Trophoblast cell (in vitro differentiated cells and primary cell): ENCODE measurements around the gene ZC3H11A.
A peak's percentile ranks its signal among the peaks of the same experiment; 100 is the strongest.

Experiments
- DNase-seq, 2 donors: peaks; one replicate each; pipeline ENCODE4 v3.0.0-alpha.2; 2016
- H2AFZ ChIP-seq: 2 replicates; pipeline ENCODE4 v1.6.1; 2013; ENCODE audit warnings: low read length, moderate library complexity, mild to moderate bottlenecking; ENCODE audit not compliant: insufficient read depth, poor library complexity
- H2AK5ac ChIP-seq: 2 replicates; pipeline ENCODE4 v1.6.1; 2013; ENCODE audit warnings: mild to moderate bottlenecking, low read length
- H2BK120ac ChIP-seq: 2 replicates; pipeline ENCODE4 v1.6.1; 2013; ENCODE audit warnings: low read length, mild to moderate bottlenecking, moderate library complexity; ENCODE audit not compliant: insufficient read depth, poor library complexity
- H2BK12ac ChIP-seq: 2 replicates; pipeline ENCODE4 v1.6.1; 2013; ENCODE audit warnings: mild to moderate bottlenecking, low read length, moderate library complexity
- H2BK5ac ChIP-seq: 2 replicates; pipeline ENCODE4 v1.6.1; 2013; ENCODE audit warnings: low read length, low read depth, moderate library complexity, mild to moderate bottlenecking; ENCODE audit not compliant: poor library complexity
- H3K14ac ChIP-seq: 2 replicates; pipeline ENCODE4 v1.6.1; 2013; ENCODE audit warnings: mild to moderate bottlenecking, low read length
- H3K18ac ChIP-seq: 2 replicates; pipeline ENCODE4 v1.6.1; 2013; ENCODE audit warnings: mild to moderate bottlenecking, low read length
- H3K23ac ChIP-seq: 2 replicates; pipeline ENCODE4 v1.6.1; 2013; ENCODE audit warnings: low read length
- H3K27ac ChIP-seq: 2 replicates; pipeline ENCODE4 v1.5.1; 2013; ENCODE audit warnings: low read depth, mild to moderate bottlenecking, inconsistent platforms, low read length, moderate library complexity
- H3K27me3 ChIP-seq: 2 replicates; pipeline ENCODE4 v1.6.1; 2013; ENCODE audit warnings: inconsistent platforms, mild to moderate bottlenecking, low read length, moderate library complexity; ENCODE audit not compliant: insufficient read depth
- H3K36me3 ChIP-seq, 2 experiments: 1 replicate in 1 of 2; 2 replicates in 1 of 2; pipeline ENCODE4 v1.6.1; 2013; ENCODE audit warnings: low read length in 2 of 2, mild to moderate bottlenecking in 2 of 2, moderate library complexity in 1 of 2; ENCODE audit not compliant: insufficient read depth in 2 of 2, control insufficient read depth in 1 of 2
- H3K4ac ChIP-seq: 2 replicates; pipeline ENCODE4 v1.6.1; 2013; ENCODE audit warnings: low read depth, mild to moderate bottlenecking, low read length, moderate library complexity
- H3K4me1 ChIP-seq, 2 experiments: 1 replicate in 1 of 2; 2 replicates in 1 of 2; pipeline ENCODE4 v1.6.1; 2013; ENCODE audit warnings: low read length in 2 of 2, mild to moderate bottlenecking in 2 of 2, moderate library complexity in 1 of 2; ENCODE audit not compliant: insufficient read depth in 2 of 2, control insufficient read depth in 1 of 2
- H3K4me2 ChIP-seq: 2 replicates; pipeline ENCODE4 v1.6.1; 2013; ENCODE audit warnings: inconsistent platforms, mild to moderate bottlenecking, low read length, moderate library complexity
- H3K4me3 ChIP-seq: 2 replicates; pipeline ENCODE4 v1.5.1; 2013; ENCODE audit warnings: mild to moderate bottlenecking, low read depth, low read length, inconsistent platforms
- H3K79me1 ChIP-seq: one replicate; pipeline ENCODE4 v1.6.1; 2013; ENCODE audit warnings: low read length
- H3K79me2 ChIP-seq: 2 replicates; pipeline ENCODE4 v1.6.1; 2013; ENCODE audit warnings: low read length, mild to moderate bottlenecking; ENCODE audit not compliant: control insufficient read depth, insufficient read depth, poor library complexity
- H3K9ac ChIP-seq: 2 replicates; pipeline ENCODE4 v1.6.1; 2013; ENCODE audit warnings: mild to moderate bottlenecking, low read length
- H3K9me3 ChIP-seq: 2 replicates; pipeline ENCODE4 v1.6.1; 2013; ENCODE audit warnings: low read depth, mild to moderate bottlenecking, control low read depth, inconsistent platforms, low read length; ENCODE audit not compliant: insufficient read depth
- H4K12ac ChIP-seq: 2 replicates; pipeline ENCODE4 v1.6.1; 2013; ENCODE audit warnings: low read depth, mild to moderate bottlenecking, low read length, moderate library complexity
- H4K8ac ChIP-seq: 2 replicates; pipeline ENCODE4 v1.6.1; 2013; ENCODE audit warnings: low read depth, mild to moderate bottlenecking, low read length, moderate library complexity
- H4K91ac ChIP-seq: one replicate; pipeline ENCODE4 v1.6.1; 2013; ENCODE audit warnings: low read depth, mild to moderate bottlenecking, low read length, moderate library complexity
- WGBS: extraction: QIAGEN DNeasy Blood & Tissue Kit; methylation state at CpG from one replicate; pipeline ENCODE4 v1.1.7; 2013; ENCODE audit warnings: missing lambda C conversion rate; ENCODE audit not compliant: insufficient read length, insufficient coverage; ENCODE audit errors: extremely low coverage; 5-methylcytosine and 5-hydroxymethylcytosine counted together

The ZC3H11A gene

DNA sequence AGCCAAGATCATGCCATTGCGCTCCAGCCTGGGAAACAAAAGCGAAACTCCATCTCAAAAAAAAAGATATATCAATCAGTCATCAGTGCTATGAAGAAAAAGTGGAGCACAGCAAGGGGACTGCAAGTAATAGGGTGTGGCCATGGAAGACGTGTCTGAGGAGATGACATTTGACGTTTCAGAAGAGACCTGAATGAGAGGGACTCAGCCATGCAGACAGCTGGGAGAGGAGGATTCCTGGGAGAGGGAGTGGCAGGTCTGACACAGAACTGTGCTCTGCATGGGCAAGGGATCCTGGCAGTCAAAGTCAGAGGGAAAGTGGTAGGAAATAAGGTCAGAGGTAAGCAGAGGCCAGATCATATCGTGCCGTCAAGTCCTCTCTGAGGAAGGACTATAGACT is 27.2 kb upstream of the ZC3H11A start:
- no peak overlapping the region for H2BK5ac ChIP-seq
- no peak overlapping the region for H2BK12ac ChIP-seq
- H3K4me3 ChIP-seq: no peak overlapping the region
- no peak overlapping the region for H3K9ac ChIP-seq
- H3K27ac ChIP-seq: no peak overlapping the region
- no peaks in the 10 kb centered on the region for H3K79me2 ChIP-seq
- H3K79me1 ChIP-seq: peaks cover 4% of the 10 kb centered on the region
- H3K27me3 ChIP-seq: no peaks in the 10 kb centered on the region
- peak; percentile 49 to 68 for DNase-seq
- no CpG with 5 or more reads among the region's 6 CpGs for WGBS
- no peak overlapping the region for H4K91ac ChIP-seq
- H4K12ac ChIP-seq: no peak overlapping the region
- no peak overlapping the region for H4K8ac ChIP-seq
- H3K23ac ChIP-seq: no peak overlapping the region
- H3K18ac ChIP-seq: no peak overlapping the region
- no peak overlapping the region for H2BK120ac ChIP-seq
- H3K36me3 ChIP-seq: no peaks in the 10 kb centered on the region
- H3K9me3 ChIP-seq: no peaks in the 10 kb centered on the region
- no peak overlapping the region for H3K4me2 ChIP-seq
- no peak overlapping the region for H2AFZ ChIP-seq
- no peak overlapping the region for H3K14ac ChIP-seq
- no peaks in the 10 kb centered on the region for H3K4me1 ChIP-seq
- H2AK5ac ChIP-seq: no peak overlapping the region
- H3K4ac ChIP-seq: no peak overlapping the region

DNA sequence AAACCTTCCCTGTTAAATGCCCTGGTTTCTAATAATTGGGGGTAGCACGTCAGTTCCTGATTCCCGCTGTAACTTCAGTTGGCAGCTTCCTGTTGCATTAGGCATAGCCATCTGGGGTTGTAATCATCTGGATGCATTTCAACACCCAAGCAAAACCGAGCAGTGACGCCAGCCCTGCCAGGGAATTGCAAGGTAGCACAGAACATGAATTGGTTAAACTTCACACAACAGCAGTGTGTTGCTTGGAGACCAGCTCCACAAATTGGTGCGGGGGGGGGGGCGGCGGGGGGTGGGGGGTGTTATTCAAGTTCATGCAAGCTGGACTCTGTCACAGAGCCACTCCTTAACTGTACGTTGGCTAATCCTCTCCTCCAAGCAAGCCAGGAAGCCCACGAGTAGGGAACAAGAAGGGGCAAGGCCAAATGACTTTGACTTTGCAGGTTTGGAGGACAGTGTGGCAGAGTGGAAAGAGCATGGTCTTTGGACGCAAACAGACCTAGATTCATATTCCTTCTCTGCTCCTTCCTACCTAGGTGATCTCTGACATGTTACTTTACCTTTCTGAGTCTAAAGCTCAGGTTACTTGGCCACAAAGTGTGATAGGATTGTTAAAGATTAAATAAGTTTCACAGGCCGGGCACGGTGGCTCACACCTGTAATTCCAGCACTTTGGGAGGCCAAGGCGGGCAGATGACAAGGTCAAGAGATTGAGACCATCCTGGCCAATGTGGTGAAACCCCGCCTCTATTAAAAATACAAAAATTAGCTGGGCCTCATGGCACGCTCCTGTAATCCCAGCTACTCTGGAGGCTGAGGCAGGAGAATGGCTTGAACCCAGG is 25.7 kb upstream of the ZC3H11A start:
- Histone ChIP-seq H3K23ac (no peak overlapping the region), H3K14ac (no peak overlapping the region), H2BK5ac (no peak overlapping the region), H4K12ac (no peak overlapping the region), H3K4me2 (no peak overlapping the region), H3K36me3 (no peaks in the 10 kb centered on the region), H3K27me3 (no peaks in the 10 kb centered on the region), H2AK5ac (no peak overlapping the region), H3K9ac (no peak overlapping the region), H3K4me3 (no peak overlapping the region), H3K79me1 (no peaks in the 10 kb centered on the region), H2BK120ac (no peak overlapping the region), H2AFZ (no peak overlapping the region), H2BK12ac (no peak overlapping the region), H4K8ac (no peak overlapping the region), H3K79me2 (no peaks in the 10 kb centered on the region), H3K27ac (no peak overlapping the region), H3K4ac (no peak overlapping the region), H3K18ac (no peak overlapping the region), H3K4me1 (no peaks in the 10 kb centered on the region), H4K91ac (no peak overlapping the region), H3K9me3 (no peaks in the 10 kb centered on the region)
- peak; percentile 53 to 74 for DNase-seq
- no CpG with 5 or more reads among the region's 15 CpGs for WGBS

DNA sequence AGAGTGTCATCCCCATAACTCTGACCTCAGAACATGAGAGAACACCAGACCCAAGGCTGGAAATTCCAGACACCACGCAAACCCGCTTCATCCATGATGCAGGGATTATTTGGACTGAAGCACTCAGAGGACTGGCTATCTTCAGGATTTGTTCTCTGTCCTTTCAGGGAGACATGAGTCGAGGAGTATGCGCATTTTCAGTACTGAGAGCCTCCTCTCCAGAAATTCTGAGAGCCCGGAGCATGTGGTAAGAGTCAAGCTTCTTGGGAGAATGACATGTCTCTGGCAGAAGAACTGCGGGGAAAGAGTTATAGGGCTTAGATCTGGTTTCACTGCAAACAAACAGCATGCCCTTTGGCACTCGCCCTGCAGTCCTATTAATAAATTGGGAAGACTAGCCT is 23.5 kb upstream of the ZC3H11A start:
- Histone ChIP-seq H3K4ac (no peak overlapping the region), H3K4me3 (no peak overlapping the region), H2BK5ac (no peak overlapping the region), H3K27me3 (no peaks in the 10 kb centered on the region), H2BK12ac (no peak overlapping the region), H4K12ac (no peak overlapping the region), H2AFZ (no peak overlapping the region), H3K18ac (no peak overlapping the region), H3K36me3 (no peaks in the 10 kb centered on the region), H3K4me1 (no peaks in the 10 kb centered on the region), H3K23ac (no peak overlapping the region), H3K9me3 (no peaks in the 10 kb centered on the region), H3K79me1 (no peaks in the 10 kb centered on the region), H4K8ac (no peak overlapping the region), H3K27ac (no peak overlapping the region), H2BK120ac (no peak overlapping the region), H4K91ac (no peak overlapping the region), H3K9ac (no peak overlapping the region), H2AK5ac (no peak overlapping the region), H3K4me2 (no peak overlapping the region), H3K79me2 (no peaks in the 10 kb centered on the region), H3K14ac (no peak overlapping the region)
- DNase-seq: no peak
- WGBS: no CpG with 5 or more reads among the region's 7 CpGs

DNA sequence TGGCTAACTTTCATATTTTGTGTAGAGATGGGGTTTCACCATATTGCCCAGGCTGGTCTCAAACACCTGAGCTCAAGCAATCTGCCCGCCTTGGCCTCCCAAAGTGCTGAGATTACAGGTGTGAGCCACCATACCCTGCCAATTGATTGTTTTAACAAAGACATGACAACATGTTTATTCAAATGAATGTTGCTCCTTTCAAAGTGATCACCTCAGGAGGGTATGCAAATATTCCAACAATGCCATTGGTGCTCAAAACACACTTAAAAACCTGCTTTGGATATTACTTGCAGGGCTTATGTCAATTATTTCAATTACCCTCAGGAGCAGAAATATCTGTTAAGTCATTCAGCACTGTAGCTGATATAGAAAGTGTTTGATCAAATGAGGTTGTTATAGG is 22.6 kb upstream of the ZC3H11A start:
- Histone ChIP-seq H3K9ac (no peak overlapping the region), H4K12ac (no peak overlapping the region), H3K9me3 (no peaks in the 10 kb centered on the region), H3K18ac (no peak overlapping the region), H3K79me2 (no peaks in the 10 kb centered on the region), H4K8ac (no peak overlapping the region), H2BK5ac (no peak overlapping the region), H3K4me3 (no peak overlapping the region), H3K4ac (no peak overlapping the region), H3K27ac (no peak overlapping the region), H3K4me1 (no peaks in the 10 kb centered on the region), H3K36me3 (no peaks in the 10 kb centered on the region), H3K4me2 (no peak overlapping the region), H3K79me1 (no peaks in the 10 kb centered on the region), H2AFZ (no peak overlapping the region), H3K27me3 (no peaks in the 10 kb centered on the region), H2AK5ac (no peak overlapping the region), H4K91ac (no peak overlapping the region), H2BK12ac (no peak overlapping the region), H2BK120ac (no peak overlapping the region), H3K14ac (no peak overlapping the region), H3K23ac (no peak overlapping the region)
- WGBS: no CpG with 5 or more reads among the region's 1 CpG
- DNase-seq: no peak
